ENCODE results near the gene FXYD6. TPM values are rescaled to one million over a fixed set of nuclear protein-coding genes. Genes with fewer than 3 reads are reported as not detected.
A peak's percentile ranks its signal among the peaks of the same experiment; 100 is the strongest.

Gene FXYD6
- total RNA-seq, 2 experiments from 2014 or later, result 0.24 TPM; not detected in 1

DNA sequence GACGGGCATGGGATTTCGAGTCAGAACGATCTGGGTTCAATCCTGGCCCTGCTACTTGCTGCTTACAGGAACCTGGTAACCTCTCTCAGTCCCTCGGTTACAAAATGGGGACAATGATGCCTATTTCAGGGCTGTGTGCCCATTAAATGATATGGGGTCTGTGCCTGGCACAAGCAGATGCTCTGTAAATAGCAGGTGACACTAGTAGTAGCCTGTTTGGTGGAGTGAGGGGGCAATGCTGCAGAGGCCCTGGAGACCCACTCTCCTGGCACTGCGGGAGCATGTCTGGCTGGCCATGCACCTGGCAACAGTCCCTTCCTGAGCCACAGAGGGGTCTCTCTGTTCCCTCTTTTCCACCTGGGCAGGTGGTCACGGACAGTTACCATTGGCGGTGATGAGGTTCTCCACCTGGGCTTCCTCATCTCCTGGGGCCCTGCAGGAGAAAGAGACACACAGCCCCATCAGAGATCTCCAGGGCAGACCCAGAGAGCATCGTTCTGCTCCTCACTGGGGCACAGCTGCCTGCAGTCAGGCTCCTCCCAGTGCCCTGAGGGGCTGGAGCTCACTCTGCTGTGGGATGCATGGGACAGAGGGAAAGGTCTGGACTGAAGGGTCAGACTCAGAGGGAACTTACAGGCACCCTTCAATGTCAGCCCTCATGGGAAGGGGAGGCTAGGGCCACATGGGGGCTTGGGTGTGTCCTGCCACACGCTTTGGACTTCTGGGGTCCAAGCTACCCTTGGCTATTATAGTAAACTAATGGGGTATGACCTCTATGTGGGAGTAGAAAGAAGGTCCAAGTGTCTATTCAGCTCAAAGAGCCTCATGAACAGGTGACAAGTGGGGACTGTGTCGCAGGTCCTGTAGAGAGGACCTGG is 36.3 kb downstream of the FXYD6 start:
- DNase-seq, result peak; percentile 17
- no peak for ATAC-seq
- Mint-ChIP-seq H3K27ac (no peak overlapping the region), H3K4me3 (no peak overlapping the region), H3K9me3 (ENCODE audit: insufficient read depth) (no peaks in the 10 kb centered on the region), H3K36me3 (ENCODE audit: low read depth) (no peaks in the 10 kb centered on the region), H3K27me3 (ENCODE audit: low read depth) (peaks cover 7% of the 10 kb centered on the region), H3K4me1 (ENCODE audit: low read depth) (peaks cover 29% of the 10 kb centered on the region)
- CTCF ChIA-PET, result interaction anchor here (0.6 to 8.9 kb wide), 3 partner anchors 24 to 213 kb away, joined by 3 to 212 read pairs (median 13); no protein-coding TSS in a partner anchor
- POLR2A ChIA-PET, result no interaction called here

DNA sequence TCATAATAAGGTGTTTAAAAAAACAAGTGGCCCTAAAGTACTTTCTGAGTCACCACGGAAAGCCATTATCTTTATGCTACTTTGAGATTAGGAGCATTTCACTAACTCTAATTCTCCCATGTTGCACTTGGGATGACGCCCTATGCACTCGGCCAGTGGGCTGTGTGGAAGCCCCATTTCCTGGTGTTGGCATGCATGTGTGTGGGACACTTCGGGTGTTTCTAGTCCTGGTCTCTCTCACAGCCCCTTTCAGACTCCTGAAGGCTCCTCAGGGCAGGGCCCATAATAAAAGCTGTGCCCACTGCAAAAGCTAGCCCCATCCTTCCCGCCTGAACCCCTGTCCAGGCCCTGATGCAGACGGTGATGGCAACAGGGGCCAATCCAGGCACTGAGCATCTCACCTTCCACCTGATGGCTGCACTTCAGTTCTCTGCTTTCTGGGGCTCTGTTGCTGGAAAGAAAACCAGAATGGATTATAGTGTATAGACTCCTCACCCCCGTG is 37.0 kb downstream of the FXYD6 start:
- H3K27me3 Mint-ChIP-seq (ENCODE audit: low read depth), result peaks cover 7% of the 10 kb centered on the region
- POLR2A ChIA-PET, result no interaction called here
- DNase-seq, result peak; percentile 19
- no peak for ATAC-seq
- H3K36me3 Mint-ChIP-seq (ENCODE audit: low read depth), result no peaks in the 10 kb centered on the region
- no peaks in the 10 kb centered on the region for H3K9me3 Mint-ChIP-seq (ENCODE audit: insufficient read depth)
- H3K4me3 Mint-ChIP-seq, result no peak overlapping the region
- CTCF ChIA-PET, result interaction anchor here (8.9 kb wide), 1 partner anchor 107 kb away, joined by 212 read pairs; no protein-coding TSS in a partner anchor
- H3K27ac Mint-ChIP-seq, result no peak overlapping the region
- H3K4me1 Mint-ChIP-seq (ENCODE audit: low read depth), result peaks cover 29% of the 10 kb centered on the region

DNA sequence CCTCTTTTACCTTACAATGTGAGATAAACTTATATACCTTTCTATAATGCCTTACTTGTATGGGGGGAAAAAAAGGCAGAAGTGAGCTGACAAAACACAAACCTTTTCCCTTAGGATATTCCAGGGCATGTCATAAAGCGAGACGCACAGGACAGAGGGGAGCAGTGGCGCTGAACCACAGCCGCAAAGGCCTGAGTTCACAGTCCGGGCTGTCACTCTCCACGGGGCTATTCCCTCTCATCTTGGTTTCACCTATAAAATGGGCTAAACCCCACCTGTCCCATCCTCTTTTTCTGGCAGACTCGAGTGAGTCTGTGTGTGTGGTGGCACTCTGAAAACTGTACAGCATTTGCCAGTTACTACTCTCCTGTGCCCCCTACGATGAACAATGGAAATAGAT is 37.6 kb downstream of the FXYD6 start:
- Mint-ChIP-seq H3K4me3 (no peak overlapping the region), H3K9me3 (ENCODE audit: insufficient read depth) (no peaks in the 10 kb centered on the region), H3K27ac (no peak overlapping the region), H3K36me3 (ENCODE audit: low read depth) (no peaks in the 10 kb centered on the region), H3K4me1 (ENCODE audit: low read depth) (peaks cover 28% of the 10 kb centered on the region), H3K27me3 (ENCODE audit: low read depth) (peaks cover 7% of the 10 kb centered on the region)
- DNase-seq (no peak), ATAC-seq (no peak)
- ChIA-PET POLR2A (no interaction called here), CTCF (interaction anchor here (8.9 kb wide), 1 partner anchor 108 kb away, joined by 212 read pairs; no protein-coding TSS in a partner anchor)

DNA sequence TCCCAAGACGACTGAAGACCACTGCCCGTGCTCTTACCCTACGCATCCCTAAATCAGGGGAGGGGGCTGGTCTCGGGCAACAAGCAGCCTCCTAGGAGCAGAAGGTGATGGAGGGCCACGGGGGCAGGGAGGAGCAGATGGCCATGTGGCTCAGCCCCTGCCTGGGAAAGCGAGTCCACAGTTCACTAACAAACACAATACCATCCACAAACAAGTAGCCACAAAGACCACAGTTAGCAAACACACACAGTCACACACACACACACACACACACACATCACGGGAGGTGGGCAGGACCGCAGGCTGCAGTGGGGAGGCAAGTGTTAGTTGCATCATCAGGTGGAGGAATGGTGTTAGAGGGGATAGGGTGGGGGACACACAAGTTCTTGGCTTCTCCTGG is 38.7 kb downstream of the FXYD6 start:
- H3K4me3 Mint-ChIP-seq, result no peak overlapping the region
- no peak for ATAC-seq
- peaks cover 21% of the 10 kb centered on the region for H3K4me1 Mint-ChIP-seq (ENCODE audit: low read depth)
- ChIA-PET CTCF (interaction anchor here (0.7 to 1.3 kb wide), 2 partner anchors 17 to 109 kb away, joined by 3 read pairs; no protein-coding TSS in a partner anchor), POLR2A (no interaction called here)
- H3K27me3 Mint-ChIP-seq (ENCODE audit: low read depth), result peaks cover 7% of the 10 kb centered on the region
- DNase-seq, result peak; percentile 37
- H3K27ac Mint-ChIP-seq, result peak overlapping the region; percentile 15
- no peaks in the 10 kb centered on the region for H3K36me3 Mint-ChIP-seq (ENCODE audit: low read depth)
- no peaks in the 10 kb centered on the region for H3K9me3 Mint-ChIP-seq (ENCODE audit: insufficient read depth)

DNA sequence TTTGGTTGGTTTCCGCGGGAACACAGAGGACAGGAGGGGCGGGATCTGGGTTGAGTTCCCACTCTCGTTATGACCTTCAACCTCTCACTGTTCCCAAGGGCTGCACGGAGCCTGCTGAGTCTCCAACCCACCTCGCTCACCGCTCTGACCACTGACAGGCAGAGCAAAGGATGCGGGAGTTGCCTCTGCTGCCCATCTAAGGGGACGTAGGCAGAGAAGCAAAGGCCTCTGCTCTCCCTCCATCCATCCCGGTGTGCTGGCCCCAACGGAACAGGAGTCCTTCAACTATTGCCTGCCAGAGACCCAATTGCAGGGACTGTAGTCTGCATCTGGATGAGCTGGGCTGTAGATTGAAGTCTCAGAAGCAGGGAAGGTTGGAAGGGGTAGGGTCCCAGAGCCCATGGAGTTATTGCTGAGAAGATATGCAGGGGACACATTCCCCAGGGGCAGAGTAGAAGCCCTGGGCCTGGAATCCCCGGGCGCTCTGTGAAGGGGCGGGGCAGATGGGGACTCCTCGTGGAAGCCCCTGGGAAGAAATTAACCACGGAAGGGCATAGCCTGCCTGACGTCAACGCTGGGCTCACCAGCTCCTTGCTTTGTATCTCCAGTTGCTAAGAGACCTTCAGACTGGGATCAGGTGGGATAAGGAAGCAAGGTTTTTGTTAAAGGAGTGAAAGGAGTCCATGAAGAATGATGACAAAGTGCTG is 39.2 kb downstream of the FXYD6 start:
- peak; percentile 18 for DNase-seq
- CTCF ChIA-PET, result interaction anchor here (0.7 to 1.3 kb wide), 2 partner anchors 18 to 109 kb away, joined by 3 read pairs; no protein-coding TSS in a partner anchor

DNA sequence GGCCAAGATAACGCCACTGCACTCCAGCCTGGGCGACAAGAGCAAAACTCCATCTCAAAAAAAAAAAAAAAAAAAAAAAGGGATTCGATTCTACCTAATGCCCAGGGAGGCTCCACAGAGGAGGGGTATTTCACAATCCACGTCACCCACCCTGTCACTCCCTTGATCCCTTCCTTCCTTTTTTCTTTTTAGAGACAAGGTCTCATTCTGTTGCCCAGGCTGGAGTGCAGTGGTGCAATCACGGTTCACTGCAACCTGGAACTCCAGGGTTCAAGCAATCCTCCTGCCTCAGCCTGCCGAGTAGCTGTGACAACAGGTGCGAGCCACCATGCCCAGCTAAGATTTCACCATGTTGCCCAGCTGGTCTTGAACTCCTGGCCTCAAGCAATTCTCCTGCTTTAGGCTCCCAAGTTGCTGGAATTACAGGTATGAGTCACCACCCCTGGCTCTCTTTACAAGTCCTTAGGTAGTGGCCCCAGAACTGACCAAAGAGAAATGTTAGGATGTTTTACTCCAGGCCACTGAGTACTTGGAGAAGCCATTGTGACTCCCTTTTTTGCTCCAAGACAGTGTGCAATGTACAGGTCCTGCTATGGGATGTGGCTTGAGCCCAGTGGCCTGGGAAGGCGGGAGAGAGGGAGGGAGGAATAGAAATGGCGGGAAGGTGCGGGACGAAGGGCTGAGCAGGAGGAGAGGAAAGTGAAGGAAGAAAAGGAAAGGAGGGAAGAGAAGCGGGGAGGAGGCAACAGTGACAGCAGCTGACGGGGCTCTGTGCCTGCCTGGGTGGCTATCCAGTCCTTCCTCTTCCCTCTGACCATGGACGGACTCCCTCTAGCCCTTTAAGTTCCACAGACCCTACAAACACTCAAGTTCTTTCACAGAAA is 40.1 kb downstream of the FXYD6 start:
- ChIA-PET CTCF (interaction anchor here (1.0 to 10.1 kb wide), 5 partner anchors 8 to 110 kb away, joined by 3 to 104 read pairs (median 29); no protein-coding TSS in a partner anchor), POLR2A (no interaction called here)
- no peak for ATAC-seq
- H3K4me3 Mint-ChIP-seq, result no peak overlapping the region
- no peaks in the 10 kb centered on the region for H3K9me3 Mint-ChIP-seq (ENCODE audit: insufficient read depth)
- no peaks in the 10 kb centered on the region for H3K36me3 Mint-ChIP-seq (ENCODE audit: low read depth)
- H3K27ac Mint-ChIP-seq, result no peak overlapping the region
- peaks cover 34% of the 10 kb centered on the region for H3K4me1 Mint-ChIP-seq (ENCODE audit: low read depth)
- no peak for DNase-seq
- peaks cover 7% of the 10 kb centered on the region for H3K27me3 Mint-ChIP-seq (ENCODE audit: low read depth)

More for the DNA sequence above, 39.2 kb downstream of the FXYD6 start:
- ATAC-seq, result no peak
- no peak overlapping the region for H3K4me3 Mint-ChIP-seq
- POLR2A ChIA-PET, result no interaction called here
- peaks cover 7% of the 10 kb centered on the region for H3K27me3 Mint-ChIP-seq (ENCODE audit: low read depth)
- H3K36me3 Mint-ChIP-seq (ENCODE audit: low read depth), result no peaks in the 10 kb centered on the region
- peaks cover 26% of the 10 kb centered on the region for H3K4me1 Mint-ChIP-seq (ENCODE audit: low read depth)
- H3K27ac Mint-ChIP-seq, result no peak overlapping the region
- H3K9me3 Mint-ChIP-seq (ENCODE audit: insufficient read depth), result no peaks in the 10 kb centered on the region

DNA sequence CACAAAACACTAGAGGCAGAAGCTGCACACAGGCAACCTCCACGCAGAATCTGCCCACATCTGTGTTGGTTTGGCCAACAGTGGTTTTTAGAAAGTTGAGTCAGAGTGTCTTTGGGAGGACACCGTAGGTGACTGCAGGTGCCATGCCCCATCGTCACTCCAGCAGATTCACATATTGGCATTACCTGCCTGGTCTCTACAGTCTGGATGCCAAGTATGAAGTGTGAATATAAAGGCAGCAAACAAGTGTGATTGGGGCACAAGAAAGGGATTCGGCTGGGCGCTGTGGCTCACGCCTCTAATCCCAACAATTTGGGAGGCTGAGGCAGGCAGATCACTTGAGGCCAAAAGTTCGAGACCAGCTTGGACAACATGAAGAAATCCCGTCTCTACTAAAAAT is 40.9 kb downstream of the FXYD6 start:
- no peak for DNase-seq
- CTCF ChIA-PET, result interaction anchor here (0.9 to 10.1 kb wide), 7 partner anchors 9 to 218 kb away, joined by 3 to 104 read pairs (median 25); no protein-coding TSS in a partner anchor
- POLR2A ChIA-PET, result interaction anchor here (0.5 kb wide), 1 partner anchor 32 kb away, joined by 5 read pairs; no protein-coding TSS in a partner anchor
- H3K27ac Mint-ChIP-seq, result no peak overlapping the region
- H3K4me1 Mint-ChIP-seq (ENCODE audit: low read depth), result peaks cover 41% of the 10 kb centered on the region
- no peak overlapping the region for H3K4me3 Mint-ChIP-seq
- peaks cover 7% of the 10 kb centered on the region for H3K27me3 Mint-ChIP-seq (ENCODE audit: low read depth)
- H3K9me3 Mint-ChIP-seq (ENCODE audit: insufficient read depth), result no peaks in the 10 kb centered on the region
- ATAC-seq, result no peak
- H3K36me3 Mint-ChIP-seq (ENCODE audit: low read depth), result no peaks in the 10 kb centered on the region

GRCh38 chr11:117834838-117835443 is 41.5 kb downstream of the FXYD6 start:
- ChIA-PET CTCF (interaction anchor here (0.9 to 10.1 kb wide), 9 partner anchors 9 to 408 kb away, joined by 3 to 104 read pairs (median 13); no protein-coding TSS in a partner anchor), POLR2A (interaction anchor here (0.5 to 1.4 kb wide), 2 partner anchors 20 to 33 kb away, joined by 3 to 5 read pairs; no protein-coding TSS in a partner anchor)

DNA sequence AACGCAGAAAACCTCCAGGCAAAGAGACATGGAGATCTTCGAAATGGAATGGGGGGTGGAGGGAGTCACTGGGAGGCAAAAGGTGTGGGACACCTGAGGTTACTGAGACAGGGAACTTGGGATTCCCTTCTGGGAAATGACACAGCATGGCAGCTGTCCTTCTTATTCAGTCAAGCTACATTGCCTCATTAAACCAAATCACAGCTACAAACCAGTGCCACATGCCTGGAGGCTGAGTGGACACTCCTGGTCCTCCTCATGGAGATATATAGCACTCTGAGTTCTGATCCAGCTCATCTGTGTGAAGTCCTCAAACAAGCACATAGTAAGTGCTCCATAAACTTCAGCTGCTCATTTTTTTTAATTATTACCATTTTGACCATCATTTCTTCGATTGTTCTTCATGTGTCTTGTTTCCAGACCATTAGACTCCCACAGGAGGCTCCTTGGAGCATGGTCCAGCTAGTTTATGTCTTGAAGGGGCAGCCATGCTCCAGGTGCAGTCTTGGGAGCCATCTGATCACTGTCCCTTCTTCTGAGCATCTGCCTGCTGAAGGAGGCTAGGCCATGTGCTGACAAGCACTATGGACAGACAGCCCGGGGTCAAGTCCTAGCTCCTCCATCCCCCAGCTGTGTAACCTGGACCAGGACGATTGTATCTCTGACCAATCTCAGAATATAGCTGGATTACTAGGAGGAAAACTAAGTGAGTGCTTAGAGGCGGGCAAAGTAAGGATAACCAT is 42.2 kb downstream of the FXYD6 start:
- DNase-seq (peak; percentile 18), ATAC-seq (no peak)
- H3K4me1 Mint-ChIP-seq (ENCODE audit: low read depth), result peaks cover 54% of the 10 kb centered on the region
- H3K27ac Mint-ChIP-seq, result no peak overlapping the region
- no peaks in the 10 kb centered on the region for H3K9me3 Mint-ChIP-seq (ENCODE audit: insufficient read depth)
- no peak overlapping the region for H3K4me3 Mint-ChIP-seq
- ChIA-PET POLR2A (interaction anchor here (1.4 kb wide), 1 partner anchor 20 kb away, joined by 3 read pairs; no protein-coding TSS in a partner anchor), CTCF (interaction anchor here (0.9 to 10.1 kb wide), 9 partner anchors 10 to 408 kb away, joined by 3 to 104 read pairs (median 13); no protein-coding TSS in a partner anchor)
- H3K27me3 Mint-ChIP-seq (ENCODE audit: low read depth), result peaks cover 7% of the 10 kb centered on the region
- no peaks in the 10 kb centered on the region for H3K36me3 Mint-ChIP-seq (ENCODE audit: low read depth)

More at GRCh38 chr11:117834838-117835443, 41.5 kb downstream of the FXYD6 start:
- H3K36me3 Mint-ChIP-seq (ENCODE audit: low read depth), result no peaks in the 10 kb centered on the region
- H3K9me3 Mint-ChIP-seq (ENCODE audit: insufficient read depth), result no peaks in the 10 kb centered on the region
- peaks cover 7% of the 10 kb centered on the region for H3K27me3 Mint-ChIP-seq (ENCODE audit: low read depth)
- no peak for ATAC-seq
- no peak for DNase-seq
- peaks cover 47% of the 10 kb centered on the region for H3K4me1 Mint-ChIP-seq (ENCODE audit: low read depth)
- H3K4me3 Mint-ChIP-seq, result no peak overlapping the region
- H3K27ac Mint-ChIP-seq, result no peak overlapping the region

DNA sequence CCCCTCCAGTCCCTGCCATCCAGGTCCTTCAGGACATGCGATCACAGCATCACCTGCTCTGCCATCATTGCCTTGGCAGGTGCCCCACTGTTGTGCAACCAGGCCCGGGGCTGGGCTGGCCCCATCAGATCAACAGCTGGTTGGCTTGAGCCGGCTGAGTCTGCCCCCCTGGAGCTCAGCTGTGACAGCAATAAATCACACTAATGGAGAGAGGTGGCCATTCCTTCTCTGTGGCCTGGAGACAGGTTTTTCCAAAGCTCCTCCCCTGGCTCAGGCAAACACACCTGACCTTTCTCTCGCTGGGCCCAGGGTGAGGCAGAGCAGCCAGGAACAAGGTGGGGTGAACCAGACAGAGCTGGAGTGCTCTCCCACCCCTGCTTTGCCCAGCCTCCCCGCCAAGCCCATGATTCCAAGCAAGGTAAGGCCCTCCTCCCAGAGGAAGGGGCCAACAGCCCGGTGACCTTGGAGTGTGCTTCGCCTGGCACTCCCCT is 43.0 kb downstream of the FXYD6 start:
- peaks cover 5% of the 10 kb centered on the region for H3K27me3 Mint-ChIP-seq (ENCODE audit: low read depth)
- H3K9me3 Mint-ChIP-seq (ENCODE audit: insufficient read depth), result no peaks in the 10 kb centered on the region
- peaks cover 58% of the 10 kb centered on the region for H3K4me1 Mint-ChIP-seq (ENCODE audit: low read depth)
- ChIA-PET POLR2A (interaction anchor here (1.4 kb wide), 1 partner anchor 19 kb away, joined by 3 read pairs; no protein-coding TSS in a partner anchor), CTCF (interaction anchor here (0.7 to 10.1 kb wide), 8 partner anchors 10 to 220 kb away, joined by 3 to 104 read pairs (median 19); partner anchors contain the start of gene FXYD2)
- no peak overlapping the region for H3K27ac Mint-ChIP-seq
- H3K36me3 Mint-ChIP-seq (ENCODE audit: low read depth), result no peaks in the 10 kb centered on the region
- no peak for ATAC-seq
- peak; percentile 10 for DNase-seq
- H3K4me3 Mint-ChIP-seq, result no peak overlapping the region
